GM20000 (cell line): ENCODE measurements around the gene SMARCA2.

ENCODE experiments used
- DNase-seq: peaks from one replicate; pipeline ENCODE4 v3.0.0; 2012; ENCODE audit warnings: low spot score
- CTCF ChIP-seq: IDR thresholded peaks from 2 replicates; pipeline ENCODE4 v1.5.1; 2012; ENCODE audit warnings: mild to moderate bottlenecking, control low read depth; ENCODE audit errors: extremely low read depth, missing control alignments

The SMARCA2 gene

GRCh38 chr9:2191609-2191972, 176.4 kb downstream of the SMARCA2 start:
- TF ChIP-seq CTCF, result no peak
- no peak for DNase-seq

- no peak for DNase-seq
- TF ChIP-seq CTCF, result no peak
These were observed 177.3 kb downstream of the SMARCA2 start for GRCh38 chr9:2192356-2192979.

GRCh38 chr9:2193552-2193951, 178.4 kb downstream of the SMARCA2 start:
- TF ChIP-seq CTCF, result no peak
- no peak for DNase-seq

GRCh38 chr9:2195211-2195610, 180.1 kb downstream of the SMARCA2 start:
- no peak for DNase-seq
- TF ChIP-seq CTCF, result no peak

- TF ChIP-seq CTCF, result no peak
- no peak for DNase-seq
These were observed 181.6 kb downstream of the SMARCA2 start for GRCh38 chr9:2196757-2197156.

GRCh38 chr9:2198956-2199635, 183.9 kb downstream of the SMARCA2 start:
- TF ChIP-seq CTCF, result no peak
- no peak for DNase-seq

GRCh38 chr9:2199999-2200796, 185.1 kb downstream of the SMARCA2 start:
- TF ChIP-seq CTCF, result no peak
- DNase-seq, result no peak
